GM19455 (cell line): ENCODE results near the gene INF2.

Experiments used
- ATAC-seq: cut with Tn5 transposase; IDR thresholded peaks from one replicate; pipeline ENCODE4 v1.9.1; 2021; ENCODE audit not compliant: unreplicated experiment

Gene INF2

DNA sequence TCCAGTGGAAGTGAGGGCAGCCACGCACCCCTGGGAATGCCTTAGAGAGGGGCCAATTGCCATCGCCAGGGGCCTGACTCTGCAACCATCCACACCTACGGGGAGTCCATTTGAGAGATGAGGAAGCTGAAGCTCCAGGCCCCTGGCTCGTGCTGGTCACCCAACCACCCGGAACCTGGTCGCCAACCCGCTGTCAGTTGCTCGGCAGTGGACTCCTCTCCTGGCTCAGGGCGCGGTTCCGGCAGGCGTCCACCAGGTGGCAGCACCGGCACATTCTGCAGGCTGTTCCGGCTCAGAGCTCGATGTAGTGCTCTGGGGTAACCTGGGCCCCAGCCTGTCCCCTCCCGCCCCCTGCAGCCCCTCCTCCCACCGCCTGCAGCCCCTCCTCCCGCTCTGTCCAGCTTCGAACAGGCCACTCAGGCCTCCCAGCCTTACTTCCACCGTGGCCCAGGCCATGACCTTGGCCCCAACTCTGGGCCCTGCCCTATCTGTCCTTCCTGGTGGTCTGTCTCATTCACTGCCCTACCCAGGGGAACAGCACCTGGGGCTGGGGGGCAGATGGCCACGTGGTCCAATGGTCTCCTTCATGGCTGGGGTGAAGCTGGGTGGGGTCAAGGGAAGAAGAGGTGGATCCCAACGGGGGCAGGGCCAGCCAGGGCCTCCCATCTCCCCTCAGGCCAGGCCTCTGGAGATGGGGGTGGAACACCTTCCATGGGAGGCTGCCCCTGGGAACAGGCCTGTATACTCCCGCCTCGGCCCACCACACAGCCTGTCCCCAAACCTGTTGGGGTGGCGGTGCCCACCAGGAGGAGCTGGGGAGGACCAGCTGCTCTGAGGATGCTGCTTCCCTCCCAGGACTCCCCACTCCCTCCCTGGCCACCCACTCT lies 79.3 kb downstream of the INF2 start:
- ATAC-seq: peak; percentile 72

DNA sequence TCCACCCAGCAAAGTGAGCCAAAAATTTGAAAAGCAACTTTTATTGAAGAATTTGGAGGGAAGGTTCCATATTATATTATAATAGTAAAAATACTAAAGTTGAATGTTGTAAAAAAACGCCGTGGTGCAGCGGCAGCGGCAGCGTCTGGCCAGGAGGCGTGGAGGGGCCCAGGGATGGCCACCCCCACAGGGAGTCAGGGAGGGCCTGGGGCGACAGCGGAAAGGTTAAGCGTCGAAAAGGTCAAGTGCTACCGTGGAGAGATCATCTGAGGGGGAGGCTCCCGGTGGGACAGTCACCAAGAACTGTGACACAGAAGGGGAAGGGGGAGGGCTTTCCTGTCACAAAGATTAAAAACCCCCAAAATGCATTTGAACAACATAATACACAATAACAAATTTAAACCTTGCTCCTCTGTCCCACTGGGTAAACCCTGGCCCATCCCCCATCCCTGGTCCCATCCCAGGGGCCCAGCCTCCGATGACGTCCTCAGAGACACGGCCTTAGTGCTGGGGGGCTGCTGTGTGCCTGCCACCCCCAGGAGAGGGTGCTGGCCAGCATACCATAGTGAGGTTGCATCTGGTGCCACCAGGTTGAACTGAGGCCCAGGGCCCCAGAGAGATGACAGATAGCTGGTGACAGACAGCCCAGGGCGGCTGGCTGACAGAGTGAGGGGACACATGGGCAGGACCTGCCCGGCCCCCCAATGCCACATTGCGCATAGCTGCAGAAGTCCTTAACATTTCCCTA lies 80.1 kb downstream of the INF2 start:
- ATAC-seq: no peak

DNA sequence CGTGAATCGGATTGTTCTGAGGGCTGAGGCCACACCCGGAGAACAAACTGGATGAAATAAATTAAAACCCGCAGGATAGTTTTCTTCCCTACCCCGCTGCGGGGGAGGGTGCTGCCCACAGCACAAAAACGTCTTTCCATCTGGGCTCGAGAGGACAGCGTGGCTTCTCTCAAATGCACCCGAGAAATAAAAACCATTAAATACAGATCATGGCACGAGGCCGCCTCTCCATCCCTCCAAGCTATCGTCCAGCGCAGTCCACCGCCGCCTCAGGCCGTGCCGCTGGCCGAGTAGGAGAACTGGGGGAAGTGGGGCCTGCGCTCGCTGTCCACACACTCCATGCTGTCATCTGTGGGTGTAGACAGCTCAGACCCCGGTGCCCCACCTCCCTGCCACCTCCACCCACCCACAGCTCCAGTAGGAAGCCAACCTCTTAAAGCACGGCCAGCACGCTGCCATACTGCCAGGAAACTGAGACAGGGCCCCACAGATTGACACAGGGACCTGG lies 80.7 kb downstream of the INF2 start:
- no peak for ATAC-seq

DNA sequence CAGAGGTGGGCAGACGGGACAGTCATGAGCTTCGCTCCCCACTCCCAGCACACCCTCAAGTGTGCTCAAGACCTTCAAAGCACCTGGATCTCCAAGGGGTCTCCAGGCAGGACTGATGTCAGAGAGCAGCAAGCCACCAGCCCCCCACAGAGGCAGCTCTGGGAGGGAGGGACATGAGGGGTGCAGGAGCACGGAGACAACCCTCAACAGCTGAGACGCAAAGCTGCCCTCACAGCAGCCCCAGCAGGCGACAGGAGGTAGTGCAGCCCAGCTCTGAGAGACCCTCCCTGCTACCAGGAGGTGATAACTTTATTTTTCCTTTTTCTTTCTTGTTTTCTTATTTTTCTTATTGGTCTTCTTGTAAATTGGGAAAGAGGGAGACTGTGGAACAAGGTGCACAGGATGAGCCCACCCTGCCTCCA lies 81.4 kb downstream of the INF2 start:
- ATAC-seq: no peak

DNA sequence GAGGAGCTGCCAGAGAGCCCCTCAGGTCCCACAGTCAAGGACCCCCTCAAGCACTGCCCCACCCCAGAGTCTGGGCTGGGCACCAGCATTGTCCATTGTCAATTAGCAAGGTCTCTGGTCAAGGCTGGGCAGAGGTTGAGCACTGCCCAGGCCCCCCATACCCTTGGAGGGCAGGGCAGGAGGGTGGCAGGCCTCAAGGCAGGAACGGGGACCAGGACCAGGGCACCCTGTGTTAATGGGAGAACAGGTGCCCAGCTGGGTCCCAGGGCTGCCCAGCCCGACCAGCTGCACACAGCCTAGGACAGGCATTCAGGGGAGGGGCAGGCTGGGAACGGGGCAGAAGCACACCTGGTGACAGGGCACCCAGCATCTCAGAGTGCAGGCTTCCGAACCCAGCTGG lies 82.0 kb downstream of the INF2 start:
- ATAC-seq: no peak
